OCI-M2 (cell line): ENCODE data around the gene ANKRD66.
"Not testable (repeated sequence)": the region's sequence is repeated elsewhere in the genome, so short reads cannot be mapped to it uniquely, and the experiment has no call there.

Experiments
- DNase-seq: peaks from one replicate; lab custom pipeline; 2025; ENCODE audit not compliant: unreplicated experiment; lab: John Stamatoyannopoulos, UW

ANKRD66 gene

GRCh38 chr6:46746696-46747095, at the start of gene ANKRD66:
TSS of gene ANKRD66 (plus strand) at chr6:46746933. CDS start at chr6:46751949, 5,016 bp downstream.
- no peak for DNase-seq

DNA sequence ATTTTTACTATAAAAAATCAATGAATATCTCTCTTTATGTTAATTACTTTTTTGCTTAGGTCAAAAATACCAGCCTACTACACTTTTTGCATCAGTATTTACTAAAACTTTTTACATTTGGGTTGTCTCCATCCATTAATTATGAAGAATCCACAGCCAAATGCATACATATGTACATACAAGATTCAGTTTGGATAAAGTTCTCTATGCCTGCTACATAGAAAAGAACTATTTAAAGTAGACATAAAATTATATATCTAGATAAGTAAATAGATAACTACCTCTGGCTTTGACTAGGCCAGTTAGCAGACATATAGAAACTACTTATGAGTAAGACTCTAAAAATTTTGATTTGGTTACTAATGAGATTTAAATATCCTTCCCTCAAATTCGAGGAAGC, 46.8 kb upstream of the ANKRD66 start:
- no peak for DNase-seq

DNA sequence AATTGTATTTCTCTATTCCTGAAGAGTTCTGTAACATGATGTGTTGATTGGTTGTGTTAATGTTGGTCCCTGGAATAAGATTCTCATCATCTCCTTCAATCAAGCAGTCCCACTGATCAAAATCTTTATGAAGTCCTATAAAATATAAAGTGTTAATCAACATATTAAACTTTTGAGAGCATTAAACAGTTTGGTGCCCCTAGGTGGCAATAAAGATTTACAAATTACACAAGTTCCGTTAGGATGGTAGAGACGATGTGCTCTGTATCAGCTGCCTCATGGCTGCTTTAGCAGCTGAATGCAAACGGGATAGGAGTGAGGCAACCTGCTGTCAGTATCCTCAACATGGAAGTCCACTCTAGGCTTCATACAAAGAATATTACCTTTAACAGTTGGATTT, 42.2 kb upstream of the ANKRD66 start:
- DNase-seq, result no peak

DNA sequence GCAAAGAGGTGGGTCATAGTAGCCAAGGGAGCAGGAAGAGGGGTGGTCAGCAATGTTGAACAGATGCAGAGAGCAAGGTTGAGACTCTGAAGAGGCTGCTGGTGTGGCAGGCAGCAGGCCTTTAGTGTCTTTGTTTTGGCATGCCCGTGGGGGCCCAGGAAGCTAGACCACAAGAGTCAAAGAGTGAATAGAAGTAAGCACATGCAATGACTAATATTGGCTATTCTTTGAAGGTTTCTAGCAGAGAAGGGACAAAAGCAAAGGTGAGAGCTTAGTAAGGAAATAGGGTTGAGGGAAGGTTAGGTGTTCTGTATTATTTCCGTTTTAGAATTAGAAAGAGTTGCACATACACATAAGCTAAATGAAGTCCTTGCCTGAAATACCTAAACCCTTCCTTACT, 40.3 kb upstream of the ANKRD66 start:
- DNase-seq, result no peak

GRCh38 chr6:46711491-46711890, 35.2 kb upstream of the ANKRD66 start:
- DNase-seq, result no peak

DNA sequence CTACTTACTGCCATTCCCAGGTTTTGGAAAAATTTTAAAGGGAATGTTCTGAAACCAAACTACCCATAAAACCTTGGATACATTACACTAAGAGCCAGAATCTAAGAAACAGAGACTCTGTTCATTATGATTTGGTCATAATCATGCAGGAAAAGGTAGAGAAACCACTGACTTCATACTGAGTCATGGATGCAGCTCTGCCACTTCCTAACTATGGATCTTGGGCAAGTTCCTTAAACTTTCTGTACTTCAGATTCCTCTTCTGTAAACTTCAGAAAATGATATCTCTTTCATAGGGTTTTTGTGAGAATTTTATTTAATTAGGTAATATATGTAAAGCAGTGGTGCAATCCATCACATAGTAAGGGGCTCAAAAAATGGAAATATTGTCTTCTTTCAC, 31.6 kb upstream of the ANKRD66 start:
- no peak for DNase-seq

- DNase-seq, result no peak
Measured at GRCh38 chr6:46719099-46719498, 27.6 kb upstream of the ANKRD66 start.

DNA sequence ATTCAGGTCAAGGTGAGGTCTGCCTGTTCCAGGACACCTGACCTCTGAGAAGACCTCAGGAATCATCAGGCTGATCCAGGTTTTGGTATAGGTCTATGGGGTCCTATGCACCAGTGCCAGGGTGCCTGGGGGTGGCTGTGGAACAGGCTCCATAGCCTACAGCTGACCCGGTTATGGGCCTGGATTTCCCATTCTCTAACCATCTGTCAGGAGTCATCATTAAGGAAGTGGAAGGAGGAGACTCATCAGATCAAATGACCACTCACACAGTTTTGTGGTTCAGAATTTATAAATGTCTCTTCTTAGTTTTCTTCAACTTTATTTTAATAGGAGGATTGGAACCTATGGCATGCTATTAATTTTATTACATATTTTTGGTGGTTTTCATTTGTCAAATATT, 26.3 kb upstream of the ANKRD66 start:
- DNase-seq, result no peak

GRCh38 chr6:46729787-46730326, 16.9 kb upstream of the ANKRD66 start:
- no peak for DNase-seq

GRCh38 chr6:46730921-46731461, 15.7 kb upstream of the ANKRD66 start:
- no peak for DNase-seq

DNA sequence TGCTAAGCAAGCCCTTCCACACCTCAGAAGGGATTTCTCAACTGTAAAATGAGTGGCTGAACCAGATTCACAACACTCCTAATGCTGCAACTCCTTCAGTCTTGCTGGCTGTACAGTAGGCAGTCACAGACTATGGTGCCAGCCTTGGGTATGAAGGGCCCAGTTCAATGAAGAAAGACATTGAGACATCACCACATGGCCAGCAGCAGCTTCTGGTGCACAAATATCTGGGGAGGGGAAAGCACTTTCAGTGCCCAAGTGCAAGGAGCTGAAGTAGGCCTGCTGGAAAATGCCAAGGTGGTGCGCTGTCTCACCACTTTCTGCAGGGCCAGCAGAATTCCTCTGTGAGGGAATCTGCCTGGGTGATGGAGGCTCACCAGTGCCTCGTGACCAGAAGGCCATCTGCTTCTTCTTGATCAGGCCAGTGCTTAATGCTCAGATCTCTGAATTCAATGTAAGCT, 13.4 kb upstream of the ANKRD66 start:
- no peak for DNase-seq

GRCh38 chr6:46734867-46735719, 11.6 kb upstream of the ANKRD66 start, which contains the start of gene PLA2G7:
TSS of gene PLA2G7 (minus strand) at chr6:46735375. CDS start at chr6:46722891, 12,484 bp downstream.
- no peak for DNase-seq

GRCh38 chr6:46735720-46736031, 11.1 kb upstream of the ANKRD66 start:
- no peak for DNase-seq

GRCh38 chr6:46736906-46737305, 9.8 kb upstream of the ANKRD66 start:
- DNase-seq, result no peak

- no peak for DNase-seq
Measured at GRCh38 chr6:46741482-46741881, 5.3 kb upstream of the ANKRD66 start.

GRCh38 chr6:46741910-46742309, 4.8 kb upstream of the ANKRD66 start:
- no peak for DNase-seq

DNA sequence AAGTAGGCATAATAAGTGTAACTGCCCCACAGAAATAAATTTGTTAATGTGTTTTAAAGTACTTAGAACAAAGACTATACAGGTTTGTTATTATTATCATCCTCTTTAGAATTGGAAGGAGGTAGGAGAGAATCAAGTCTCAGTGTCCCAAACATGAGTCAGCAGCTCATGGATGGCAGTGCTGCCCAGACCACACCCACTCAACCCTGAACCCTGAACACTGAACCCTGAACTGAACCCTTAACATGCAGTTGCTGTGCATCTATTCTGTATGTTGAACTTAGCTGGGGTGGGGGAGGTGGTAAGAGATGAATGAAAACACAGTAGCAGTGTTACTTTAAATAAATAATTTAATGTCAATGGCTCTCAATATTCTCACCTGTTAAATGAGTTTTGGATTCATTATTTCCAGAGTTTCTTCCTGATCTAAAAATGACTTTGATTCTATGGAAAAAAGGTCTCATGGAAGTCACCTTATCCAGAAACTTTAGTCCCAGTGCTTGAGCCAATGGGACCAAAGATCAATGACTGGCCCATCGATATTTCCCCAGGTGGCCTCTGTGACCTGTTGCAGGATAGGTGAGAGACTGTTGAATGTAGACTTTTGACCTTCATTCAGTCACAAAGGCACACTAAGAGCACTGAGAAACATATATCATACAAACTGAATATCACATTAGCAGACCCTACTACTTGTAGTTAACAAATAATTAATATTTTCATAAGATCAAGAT, 3.1 kb upstream of the ANKRD66 start:
- DNase-seq, result no peak

- not testable (repeated sequence) for DNase-seq
Measured at GRCh38 chr6:46744159-46744725, 2.5 kb upstream of the ANKRD66 start.

- DNase-seq, result no peak
Measured at GRCh38 chr6:46745973-46746372, 760 bp upstream of the ANKRD66 start.

GRCh38 chr6:46748940-46749503, 2.3 kb downstream of the ANKRD66 start:
- DNase-seq, result no peak

DNA sequence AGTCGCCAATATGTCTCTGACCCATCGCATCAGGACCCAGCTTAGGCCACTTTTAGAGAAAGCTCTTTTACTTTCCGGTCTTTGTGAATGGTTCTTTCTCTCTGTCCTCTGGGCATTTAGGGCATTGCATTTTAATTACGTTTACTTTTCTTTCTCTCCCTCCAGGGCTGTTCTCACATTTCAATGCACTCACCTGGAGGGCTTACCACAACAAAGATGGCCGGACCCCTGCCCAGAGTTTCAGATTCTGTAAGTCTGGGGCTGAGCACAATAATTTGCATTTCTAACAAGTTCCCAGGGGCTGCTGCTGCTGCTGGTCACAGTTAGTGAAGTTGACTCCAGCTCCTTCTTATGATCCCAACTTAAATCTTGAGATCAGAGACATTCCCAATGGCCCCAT, 3.0 kb downstream of the ANKRD66 start:
- DNase-seq, result no peak
